GM23248 (cell line): ENCODE data around the gene PIP5K1B.

Source experiments
- EZH2 ChIP-seq: fragments of 200-600 bp; sonication (generic); IDR thresholded peaks from 2 replicates; pipeline ENCODE4 v1.6.1; 2018; ENCODE audit warnings: antibody characterized with exemption, mild to moderate bottlenecking; ENCODE audit not compliant: insufficient read depth, poor library complexity, severe bottlenecking
- EZH2phosphoT487 ChIP-seq: fragments of 200-600 bp; sonication (generic); IDR thresholded peaks from 2 replicates; pipeline ENCODE4 v1.6.1; 2018; ENCODE audit warnings: antibody characterized with exemption, moderate library complexity, mild to moderate bottlenecking, low read depth; ENCODE audit not compliant: insufficient read depth

DNA sequence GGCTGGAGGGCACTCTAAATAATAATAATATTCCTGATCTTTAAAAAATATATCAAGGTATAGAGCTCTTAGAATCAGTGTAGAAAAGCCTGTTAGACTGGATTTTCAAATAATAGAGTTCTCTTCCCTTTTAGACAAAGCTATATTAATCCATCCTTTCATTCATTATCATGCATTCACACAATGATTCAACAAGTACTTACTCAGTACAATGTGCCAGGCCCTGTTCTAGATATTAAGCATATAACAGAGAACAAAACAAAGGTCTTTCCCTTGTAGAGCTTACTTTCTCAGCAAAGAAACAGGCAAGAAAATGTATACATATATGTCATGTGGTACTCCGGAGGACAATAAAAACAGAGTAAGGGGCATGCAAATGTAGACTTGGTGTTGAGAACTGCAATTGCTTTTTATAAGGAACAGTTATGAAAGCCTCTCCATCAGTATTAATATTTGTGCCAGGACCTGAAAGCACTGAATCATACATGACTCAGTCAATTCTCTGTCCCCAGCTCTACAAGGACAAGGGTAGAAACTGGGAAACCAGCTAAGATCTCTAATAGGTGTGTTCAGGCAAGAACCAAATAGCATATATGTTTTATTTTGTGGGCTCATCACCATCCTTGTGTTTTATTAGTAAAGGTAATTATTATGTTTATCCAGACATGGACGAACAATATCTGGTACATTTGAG lies 72.2 kb downstream of the PIP5K1B start:
- no peak for TF ChIP-seq EZH2phosphoT487
- TF ChIP-seq EZH2: no peak
